Central memory CD8-positive, alpha-beta T cell (primary cell): ENCODE data around the gene ADRA2A.
A peak's percentile ranks its signal among the peaks of the same experiment; 100 is the strongest.

Experiments used
- ATAC-seq: fragments of 150-1000 bp; cut with Tn5 transposase; replicated peaks from 2 replicates; pipeline ENCODE4 v1.10.0; 2022; ENCODE audit warnings: mild to moderate bottlenecking, moderate FRiP score, moderate number of reproducible peaks; ENCODE audit not compliant: poor library complexity, severe bottlenecking; ENCODE audit errors: extremely low read depth
- DNase-seq, 2 donors: peaks; one replicate each; pipeline ENCODE4 v3.0.0; 2021; ENCODE audit warnings: low spot score in 2 of 2
- H3K27ac Mint-ChIP-seq: one replicate; pipeline ENCODE4 v1.8.0; 2022; ENCODE audit warnings: low read depth, mild to moderate bottlenecking, moderate library complexity, mixed read lengths
- H3K27me3 Mint-ChIP-seq: one replicate; pipeline ENCODE4 v1.8.0; 2022; ENCODE audit warnings: mixed read lengths
- H3K36me3 Mint-ChIP-seq: one replicate; pipeline ENCODE4 v1.8.0; 2022; ENCODE audit warnings: mild to moderate bottlenecking, moderate library complexity, mixed read lengths; ENCODE audit not compliant: insufficient read depth
- H3K4me1 Mint-ChIP-seq: one replicate; pipeline ENCODE4 v1.8.0; 2022; ENCODE audit warnings: mixed read lengths
- H3K4me3 Mint-ChIP-seq: one replicate; pipeline ENCODE4 v1.8.0; 2022; ENCODE audit warnings: mild to moderate bottlenecking, moderate library complexity, mixed read lengths
- H3K9me3 Mint-ChIP-seq: one replicate; pipeline ENCODE4 v1.8.0; 2022; ENCODE audit warnings: mixed read lengths

ADRA2A gene

GRCh38 chr10:111076682-111077478 lies at the start of gene ADRA2A:
Gene ADRA2A, plus strand, starts transcription at chr10:111077029. Its CDS starts 968 bp downstream, at chr10:111077997.
- Mint-ChIP-seq H3K36me3 (peaks cover 4% of the 10 kb centered on the region), H3K4me3 (peak within 1 kb of the TSS; percentile 69), H3K27ac (no peak within 1 kb of the TSS), H3K4me1 (peaks cover 23% of the 10 kb centered on the region), H3K27me3 (peaks cover 75% of the 10 kb centered on the region), H3K9me3 (no peaks in the 10 kb centered on the region)
- peak; percentile 33 for ATAC-seq
- DNase-seq = no peak

DNA sequence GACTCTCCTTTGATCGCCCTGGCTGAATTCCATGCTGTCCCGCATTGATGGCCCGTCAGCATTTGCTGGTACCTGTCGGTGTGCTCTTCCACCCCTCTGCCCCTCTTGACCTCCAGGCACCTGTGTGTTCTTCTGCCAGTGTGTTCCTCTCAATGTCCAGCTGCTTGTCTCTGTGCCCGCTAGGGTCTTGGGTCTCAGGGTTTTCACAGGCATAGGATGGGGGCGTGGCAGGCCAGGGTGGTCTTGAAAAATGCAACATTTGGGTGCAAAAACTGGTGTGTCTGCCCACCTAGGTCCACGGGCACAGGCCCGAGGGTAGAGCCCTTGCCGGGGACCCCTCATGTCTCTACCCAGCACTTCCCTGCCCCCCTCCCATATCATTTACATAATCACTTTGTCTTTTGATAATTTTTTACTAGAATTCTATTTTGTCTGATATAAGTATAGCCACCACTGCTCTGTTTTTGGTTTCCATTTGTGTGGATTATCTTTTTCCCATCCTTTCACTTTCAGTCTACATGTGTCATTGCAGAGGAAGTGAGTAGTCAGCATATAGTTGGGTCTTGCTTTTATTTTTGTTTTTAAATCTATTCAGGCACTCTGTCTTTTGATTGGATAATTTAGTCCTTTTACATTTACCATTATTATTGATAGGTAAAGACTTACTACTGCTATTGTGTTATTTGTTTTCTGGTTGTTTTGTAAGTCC lies 46.6 kb upstream of the ADRA2A start:
- Mint-ChIP-seq H3K27me3 (no peaks in the 10 kb centered on the region), H3K4me1 (peaks cover 15% of the 10 kb centered on the region), H3K9me3 (peaks cover 5% of the 10 kb centered on the region), H3K4me3 (no peak overlapping the region), H3K27ac (no peak overlapping the region), H3K36me3 (peaks cover 3% of the 10 kb centered on the region)
- DNase-seq (no peak), ATAC-seq (no peak)

- DNase-seq = no peak
- peaks cover 7% of the 10 kb centered on the region for H3K9me3 Mint-ChIP-seq
Observed at GRCh38 chr10:111034598-111035310, 42.1 kb upstream of the ADRA2A start.

GRCh38 chr10:111035542-111035941 lies 41.3 kb upstream of the ADRA2A start:
- peaks cover 5% of the 10 kb centered on the region for H3K36me3 Mint-ChIP-seq
- H3K4me3 Mint-ChIP-seq = no peak overlapping the region
- H3K9me3 Mint-ChIP-seq = peaks cover 10% of the 10 kb centered on the region
- H3K27me3 Mint-ChIP-seq = peaks cover 11% of the 10 kb centered on the region
- no peak overlapping the region for H3K27ac Mint-ChIP-seq
- no peak for ATAC-seq
- peaks cover 1% of the 10 kb centered on the region for H3K4me1 Mint-ChIP-seq
- DNase-seq = no peak

More at GRCh38 chr10:111034598-111035310, 42.1 kb upstream of the ADRA2A start:
- Mint-ChIP-seq H3K4me3 (no peak overlapping the region), H3K27ac (no peak overlapping the region), H3K27me3 (peaks cover 7% of the 10 kb centered on the region), H3K36me3 (peaks cover 5% of the 10 kb centered on the region), H3K4me1 (peaks cover 9% of the 10 kb centered on the region)
- ATAC-seq = no peak

- Mint-ChIP-seq H3K4me1 (no peaks in the 10 kb centered on the region), H3K27me3 (peaks cover 26% of the 10 kb centered on the region), H3K9me3 (peaks cover 23% of the 10 kb centered on the region), H3K27ac (no peak overlapping the region), H3K4me3 (no peak overlapping the region), H3K36me3 (peaks cover 5% of the 10 kb centered on the region)
- no peak for DNase-seq
- no peak for ATAC-seq
Observed at GRCh38 chr10:111037858-111038257, 39.0 kb upstream of the ADRA2A start.

- peaks cover 3% of the 10 kb centered on the region for H3K36me3 Mint-ChIP-seq
- H3K27ac Mint-ChIP-seq = no peak overlapping the region
- H3K4me1 Mint-ChIP-seq = no peaks in the 10 kb centered on the region
- H3K4me3 Mint-ChIP-seq = no peak overlapping the region
- DNase-seq (no peak), ATAC-seq (no peak)
- peaks cover 23% of the 10 kb centered on the region for H3K9me3 Mint-ChIP-seq
- peaks cover 33% of the 10 kb centered on the region for H3K27me3 Mint-ChIP-seq
Observed at GRCh38 chr10:111039522-111039921, 37.3 kb upstream of the ADRA2A start.

GRCh38 chr10:111057006-111057405 lies 19.8 kb upstream of the ADRA2A start:
- Mint-ChIP-seq H3K27ac (no peak overlapping the region), H3K27me3 (peaks cover 56% of the 10 kb centered on the region), H3K9me3 (peaks cover 5% of the 10 kb centered on the region), H3K4me3 (no peak overlapping the region), H3K4me1 (no peaks in the 10 kb centered on the region), H3K36me3 (no peaks in the 10 kb centered on the region)
- DNase-seq = no peak
- no peak for ATAC-seq

DNA sequence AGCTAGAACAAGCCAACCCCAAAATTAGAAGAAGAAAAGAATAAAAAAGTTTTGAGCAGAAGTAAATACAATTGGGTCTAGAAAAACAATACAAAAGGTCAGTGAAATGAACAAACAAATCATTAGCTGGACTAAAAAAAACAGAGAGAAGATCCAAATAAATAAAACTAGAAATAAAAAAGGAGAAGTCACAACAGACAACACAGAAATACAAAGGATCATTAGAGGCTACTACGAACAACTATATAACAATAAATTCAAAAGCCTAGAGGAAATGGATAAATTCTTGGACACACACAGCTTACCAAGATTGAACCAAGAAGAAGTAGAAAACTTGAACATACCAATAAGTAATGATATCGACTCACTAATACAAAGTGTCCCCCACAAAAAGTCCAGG lies 13.4 kb upstream of the ADRA2A start:
- peaks cover 73% of the 10 kb centered on the region for H3K27me3 Mint-ChIP-seq
- H3K36me3 Mint-ChIP-seq = no peaks in the 10 kb centered on the region
- ATAC-seq = no peak
- H3K27ac Mint-ChIP-seq = no peak overlapping the region
- H3K9me3 Mint-ChIP-seq = peaks cover 5% of the 10 kb centered on the region
- H3K4me1 Mint-ChIP-seq = no peaks in the 10 kb centered on the region
- DNase-seq = no peak
- no peak overlapping the region for H3K4me3 Mint-ChIP-seq

DNA sequence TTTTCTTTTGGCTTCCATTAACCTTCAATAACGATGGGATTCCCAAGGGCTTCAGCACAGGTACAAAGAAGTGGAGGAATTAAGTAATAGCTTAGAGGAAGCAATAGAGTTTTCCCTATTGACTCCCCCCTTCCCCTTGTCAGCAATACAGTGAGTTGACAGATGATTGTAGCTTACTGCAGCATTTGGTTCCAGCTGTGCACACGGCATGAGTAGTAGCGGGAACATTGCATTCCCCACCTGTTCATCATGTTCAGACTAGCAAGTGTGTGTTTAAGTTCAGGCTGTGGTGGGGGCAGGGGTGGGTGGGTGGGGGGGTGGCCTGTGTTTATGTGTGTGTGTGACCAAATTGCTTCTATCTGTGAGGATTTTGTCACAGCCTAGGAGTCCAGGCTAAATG lies 4.6 kb upstream of the ADRA2A start:
- no peak for DNase-seq
- H3K27me3 Mint-ChIP-seq = peaks cover 74% of the 10 kb centered on the region
- peaks cover 11% of the 10 kb centered on the region for H3K4me1 Mint-ChIP-seq
- H3K27ac Mint-ChIP-seq = no peak overlapping the region
- no peaks in the 10 kb centered on the region for H3K9me3 Mint-ChIP-seq
- H3K36me3 Mint-ChIP-seq = peaks cover 1% of the 10 kb centered on the region
- no peak for ATAC-seq
- no peak overlapping the region for H3K4me3 Mint-ChIP-seq

DNA sequence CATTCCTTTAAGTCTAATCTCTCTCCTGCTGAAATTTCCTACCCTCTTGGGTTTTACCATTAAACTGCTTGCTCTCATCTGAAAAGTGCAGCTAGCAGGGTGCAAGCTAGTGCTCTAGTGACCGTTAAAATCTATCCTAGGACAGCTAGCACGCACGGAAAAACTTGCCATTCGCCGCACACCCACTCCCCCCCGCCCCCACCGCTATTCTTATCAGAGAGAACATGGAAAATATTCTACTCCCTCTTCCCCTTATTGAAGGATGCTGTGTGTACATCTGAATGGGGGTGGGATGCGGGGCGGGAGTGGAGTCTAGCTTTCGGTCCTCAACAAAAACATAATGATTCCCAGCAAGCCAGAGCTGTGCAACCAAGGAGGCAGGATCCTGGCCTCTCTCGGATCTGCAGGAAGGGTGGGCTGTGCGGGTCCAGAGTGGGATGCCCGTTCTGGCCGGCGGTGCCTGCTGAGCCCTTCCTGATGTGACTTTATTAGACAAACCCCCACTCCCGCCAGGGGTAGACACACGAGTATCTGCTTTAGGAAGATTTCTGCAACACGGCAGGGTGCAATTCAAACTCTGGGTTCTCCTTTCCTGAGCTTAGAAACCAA lies 1.1 kb upstream of the ADRA2A start:
- Mint-ChIP-seq H3K27ac (no peak overlapping the region), H3K4me3 (peak overlapping the region; percentile 69), H3K27me3 (peaks cover 77% of the 10 kb centered on the region), H3K36me3 (peaks cover 4% of the 10 kb centered on the region), H3K9me3 (no peaks in the 10 kb centered on the region), H3K4me1 (peaks cover 23% of the 10 kb centered on the region)
- ATAC-seq = no peak
- DNase-seq = no peak

DNA sequence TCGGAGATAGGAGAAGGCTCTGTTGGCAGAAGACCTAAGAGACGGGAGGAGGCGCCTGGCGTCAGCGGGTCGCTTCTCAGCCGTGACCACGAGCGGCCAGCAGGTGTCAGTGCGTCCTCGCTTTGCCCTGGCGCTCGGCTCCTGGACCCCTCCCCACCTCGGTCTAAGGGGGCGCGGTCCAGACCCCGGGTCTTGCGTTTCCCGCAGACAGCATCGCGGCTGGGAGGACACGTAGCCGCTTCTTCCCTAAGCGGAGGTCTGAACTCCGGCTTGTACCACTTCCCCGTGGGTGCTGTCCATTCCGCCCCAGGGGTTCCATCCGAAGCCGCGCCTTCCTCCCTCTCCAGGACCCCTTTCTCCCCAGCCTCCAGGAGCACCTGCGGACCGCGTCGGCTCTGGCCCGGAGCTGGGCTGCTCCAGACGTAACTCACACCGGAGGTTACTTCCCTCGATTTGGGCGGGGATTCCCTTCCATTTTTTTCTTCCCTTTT lies 593 bp upstream of the ADRA2A start:
- ATAC-seq = peak; percentile 20
- Mint-ChIP-seq H3K36me3 (peaks cover 4% of the 10 kb centered on the region), H3K4me3 (peak overlapping the region; percentile 69), H3K9me3 (no peaks in the 10 kb centered on the region), H3K27me3 (peaks cover 75% of the 10 kb centered on the region), H3K27ac (no peak overlapping the region), H3K4me1 (peaks cover 23% of the 10 kb centered on the region)
- no peak for DNase-seq

GRCh38 chr10:111077479-111077784 lies 603 bp downstream of the ADRA2A start:
- no peaks in the 10 kb centered on the region for H3K9me3 Mint-ChIP-seq
- peak overlapping the region; percentile 69 for H3K4me3 Mint-ChIP-seq
- peaks cover 23% of the 10 kb centered on the region for H3K4me1 Mint-ChIP-seq
- no peak for DNase-seq
- no peak for ATAC-seq
- peaks cover 4% of the 10 kb centered on the region for H3K36me3 Mint-ChIP-seq
- no peak overlapping the region for H3K27ac Mint-ChIP-seq
- H3K27me3 Mint-ChIP-seq = peaks cover 75% of the 10 kb centered on the region
